Osteoblast (primary cell): Measurements from ENCODE around the gene MED9. TPM values are rescaled to one million over a fixed set of nuclear protein-coding genes. Genes with fewer than 3 reads are reported as not detected.
A peak's percentile ranks its signal among the peaks of the same experiment; 100 is the strongest.

Source experiments
- DNase-seq: peaks from one replicate; pipeline ENCODE4 v3.0.0; 2011; ENCODE audit warnings: low spot score, mixed read lengths; ENCODE audit not compliant: insufficient read length; ENCODE audit errors: missing footprints
- H2AFZ ChIP-seq: 2 replicates; pipeline ENCODE4 v1.6.0; 2011; ENCODE audit warnings: mild to moderate bottlenecking, low read length
- H3K27ac ChIP-seq: 2 replicates; pipeline ENCODE4 v1.5.1; 2011; ENCODE audit warnings: mild to moderate bottlenecking, low read depth, low read length, moderate library complexity
- H3K27me3 ChIP-seq: 2 replicates; pipeline ENCODE4 v1.6.0; 2012; ENCODE audit warnings: mild to moderate bottlenecking, control low read depth, inconsistent platforms, low read length, moderate library complexity; ENCODE audit not compliant: insufficient read depth
- H3K36me3 ChIP-seq: 2 replicates; pipeline ENCODE4 v1.5.1; 2011; ENCODE audit warnings: mild to moderate bottlenecking, low read length, control low read depth, moderate library complexity; ENCODE audit not compliant: insufficient read depth
- H3K4me1 ChIP-seq: 2 replicates; pipeline ENCODE4 v1.5.1; 2011; ENCODE audit warnings: mild to moderate bottlenecking, low read length, control low read depth, moderate library complexity; ENCODE audit not compliant: insufficient read depth
- H3K4me2 ChIP-seq: 2 replicates; pipeline ENCODE4 v1.6.0; 2011; ENCODE audit warnings: mild to moderate bottlenecking, low read length; ENCODE audit not compliant: insufficient read depth
- H3K4me3 ChIP-seq: fragments of 200-600 bp; sonication (generic); 3 replicates; pipeline ENCODE4 v1.5.1; 2012; ENCODE audit warnings: mild to moderate bottlenecking, low read length, inconsistent platforms; ENCODE audit not compliant: insufficient read depth
- H3K79me2 ChIP-seq: 2 replicates; pipeline ENCODE4 v1.6.0; 2012; ENCODE audit warnings: mild to moderate bottlenecking, low read length, control low read depth, inconsistent platforms; ENCODE audit not compliant: insufficient read depth
- H3K9me3 ChIP-seq: 2 replicates; pipeline ENCODE4 v1.5.1; 2011; ENCODE audit warnings: low read depth, low read length, control low read depth
- H4K20me1 ChIP-seq: 2 replicates; pipeline ENCODE4 v1.6.0; 2012; ENCODE audit warnings: mild to moderate bottlenecking, low read length, control low read depth; ENCODE audit not compliant: insufficient read depth
- CTCF ChIP-seq: IDR thresholded peaks from 2 replicates; pipeline ENCODE4 v1.5.1; 2011; ENCODE audit warnings: mild to moderate bottlenecking, low read depth, low read length, moderate library complexity; ENCODE audit errors: extremely low read depth
- total RNA-seq: library from RNA; depleted of rRNA; stranded (reverse); fragments of >200 nt; gene quantifications from 2 replicates; pipeline ENCODE4 v1.2.3, GENCODE V29; 2012

MED9 gene
- total RNA-seq, 1 donor = 17.0 TPM

- no peak overlapping the region for H3K4me2 ChIP-seq
- no peaks in the 10 kb centered on the region for H3K9me3 ChIP-seq
- H3K4me1 ChIP-seq = peaks cover 12% of the 10 kb centered on the region
- H2AFZ ChIP-seq = no peak overlapping the region
- H3K27me3 ChIP-seq = no peaks in the 10 kb centered on the region
- peaks cover 2% of the 10 kb centered on the region for H3K79me2 ChIP-seq
- no peak for TF ChIP-seq CTCF
- peaks cover 13% of the 10 kb centered on the region for H3K36me3 ChIP-seq
- H3K4me3 ChIP-seq = no peak overlapping the region
- no peak for DNase-seq
- H3K27ac ChIP-seq = no peak overlapping the region
- H4K20me1 ChIP-seq = peaks cover 9% of the 10 kb centered on the region
These were observed 15.8 kb downstream of the MED9 start for GRCh38 chr17:17492571-17492970.

- no peak for TF ChIP-seq CTCF
- H2AFZ ChIP-seq = no peak overlapping the region
- no peaks in the 10 kb centered on the region for H3K9me3 ChIP-seq
- peaks cover 12% of the 10 kb centered on the region for H3K4me1 ChIP-seq
- H3K4me3 ChIP-seq = no peak overlapping the region
- peaks cover 4% of the 10 kb centered on the region for H4K20me1 ChIP-seq
- H3K4me2 ChIP-seq = no peak overlapping the region
- peaks cover 10% of the 10 kb centered on the region for H3K36me3 ChIP-seq
- H3K27me3 ChIP-seq = no peaks in the 10 kb centered on the region
- no peaks in the 10 kb centered on the region for H3K79me2 ChIP-seq
- DNase-seq = peak; percentile 79
- no peak overlapping the region for H3K27ac ChIP-seq
These were observed 16.6 kb downstream of the MED9 start for GRCh38 chr17:17493249-17493985.

- Histone ChIP-seq H3K27me3 (no peaks in the 10 kb centered on the region), H3K36me3 (peaks cover 10% of the 10 kb centered on the region), H3K4me2 (peak overlapping the region; percentile 95), H3K4me3 (no peak overlapping the region), H3K79me2 (no peaks in the 10 kb centered on the region), H2AFZ (no peak overlapping the region), H3K9me3 (no peaks in the 10 kb centered on the region), H3K4me1 (peaks cover 12% of the 10 kb centered on the region), H3K27ac (no peak overlapping the region), H4K20me1 (peaks cover 4% of the 10 kb centered on the region)
- peak; percentile 63 for DNase-seq
- no peak for TF ChIP-seq CTCF
These were observed 17.2 kb downstream of the MED9 start for GRCh38 chr17:17493986-17494466.

- Histone ChIP-seq H3K9me3 (no peaks in the 10 kb centered on the region), H3K4me3 (peak overlapping the region; percentile 79), H4K20me1 (peaks cover 4% of the 10 kb centered on the region), H3K27me3 (no peaks in the 10 kb centered on the region), H3K79me2 (no peaks in the 10 kb centered on the region), H3K36me3 (peaks cover 10% of the 10 kb centered on the region), H2AFZ (peak overlapping the region; percentile 6), H3K27ac (no peak overlapping the region), H3K4me1 (peaks cover 12% of the 10 kb centered on the region), H3K4me2 (peak overlapping the region; percentile 95)
- no peak for DNase-seq
- TF ChIP-seq CTCF = no peak
These were observed 17.7 kb downstream of the MED9 start for GRCh38 chr17:17494499-17494869.
